NCI-H1048 (cell line): ENCODE measurements around the gene SDC3.

Source experiments
- DNase-seq: peaks from one replicate; lab custom pipeline; 2025; lab: John Stamatoyannopoulos, UW

The SDC3 gene

DNA sequence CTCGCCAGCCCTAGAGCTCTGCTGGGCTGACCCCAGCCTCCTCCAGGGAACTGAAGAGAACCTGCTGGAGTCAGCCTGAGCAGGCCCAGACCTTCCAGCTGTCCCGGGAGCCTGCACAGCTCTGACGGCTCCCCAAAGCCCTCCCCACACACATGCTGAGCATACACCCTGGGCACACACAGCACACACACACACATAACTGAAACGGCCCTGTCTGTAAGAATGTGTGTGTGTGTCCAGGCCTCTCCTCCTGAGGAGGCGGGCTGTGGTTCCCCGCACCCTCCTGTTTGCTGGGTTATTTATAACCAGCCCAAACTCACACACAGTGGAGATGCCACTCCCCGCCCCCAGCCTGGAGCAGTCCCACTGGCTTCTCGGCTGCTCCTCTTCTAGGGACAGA is 20.2 kb downstream of the SDC3 start:
- DNase-seq, result no peak

DNA sequence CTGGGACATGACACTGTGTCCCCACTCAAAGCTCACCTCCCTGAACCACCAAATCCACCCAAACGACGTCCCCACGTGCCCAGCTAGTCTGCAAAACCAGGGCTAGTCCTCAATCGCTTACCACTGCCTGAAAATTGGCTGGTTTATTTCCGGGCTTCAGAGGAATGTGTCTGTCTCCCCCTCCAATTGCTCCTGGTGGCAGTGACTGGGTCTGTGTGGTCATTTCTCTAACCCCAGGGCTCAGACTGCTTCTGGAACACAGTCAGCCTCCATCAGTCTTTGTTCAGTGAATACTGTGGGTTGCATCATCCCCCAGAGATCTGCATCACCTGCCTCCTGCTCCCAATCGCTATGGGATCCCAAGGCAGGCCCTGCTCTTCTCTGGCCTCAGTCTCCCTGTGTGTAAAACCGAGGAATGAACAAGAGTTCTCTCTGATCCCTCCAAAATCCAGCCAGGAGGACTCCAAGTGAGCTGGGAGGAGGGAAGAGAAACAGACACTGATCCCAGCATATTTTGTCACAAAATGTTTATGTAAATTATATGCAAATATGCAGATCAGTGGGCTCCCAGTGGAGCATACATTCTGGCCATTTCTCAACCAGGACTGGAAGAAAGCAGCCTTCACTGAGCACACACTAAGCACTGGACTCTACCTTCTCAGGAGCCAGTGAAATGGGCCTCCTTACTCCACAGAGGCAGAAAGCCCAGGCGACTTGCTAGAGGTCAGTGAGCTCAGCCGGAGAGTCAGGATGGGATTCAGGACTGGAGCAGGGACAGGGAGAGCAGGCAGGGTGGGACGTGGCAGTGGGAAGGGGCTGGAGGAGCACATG is 20.9 kb downstream of the SDC3 start:
- no peak for DNase-seq

DNA sequence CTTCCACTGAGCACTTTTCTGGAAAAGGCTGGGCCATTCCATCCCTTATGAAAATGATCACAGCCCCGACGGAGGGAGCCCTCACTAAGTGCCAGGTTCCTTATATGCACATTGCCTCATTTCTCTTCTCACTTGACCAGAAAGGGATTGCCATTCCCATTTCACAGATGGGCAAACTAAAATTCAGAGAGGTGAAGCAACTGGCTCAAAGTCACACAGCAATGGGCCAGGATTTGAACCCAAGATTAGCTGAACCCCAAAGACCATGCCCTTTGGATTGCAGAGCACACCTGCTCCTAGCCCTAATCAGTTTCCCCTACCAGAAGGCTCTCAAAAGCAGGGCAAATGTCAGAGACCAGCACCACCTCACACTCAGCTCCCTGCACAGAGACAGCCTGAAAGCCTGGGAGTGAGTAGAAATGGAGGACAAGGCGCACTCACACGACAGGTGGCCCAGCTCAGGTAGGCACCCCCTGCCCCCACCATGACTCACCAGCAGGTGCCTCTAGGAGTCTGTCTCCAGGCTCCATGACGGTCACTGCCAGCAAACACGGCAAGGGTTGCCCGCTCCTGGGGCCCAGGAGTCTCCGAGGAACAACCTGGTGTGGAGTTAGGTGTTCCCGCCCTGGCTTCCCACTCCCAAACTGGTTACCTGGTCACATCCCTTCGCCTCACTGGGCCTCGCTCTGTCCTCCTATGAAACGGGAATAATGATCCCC is 21.7 kb downstream of the SDC3 start:
- no peak for DNase-seq

DNA sequence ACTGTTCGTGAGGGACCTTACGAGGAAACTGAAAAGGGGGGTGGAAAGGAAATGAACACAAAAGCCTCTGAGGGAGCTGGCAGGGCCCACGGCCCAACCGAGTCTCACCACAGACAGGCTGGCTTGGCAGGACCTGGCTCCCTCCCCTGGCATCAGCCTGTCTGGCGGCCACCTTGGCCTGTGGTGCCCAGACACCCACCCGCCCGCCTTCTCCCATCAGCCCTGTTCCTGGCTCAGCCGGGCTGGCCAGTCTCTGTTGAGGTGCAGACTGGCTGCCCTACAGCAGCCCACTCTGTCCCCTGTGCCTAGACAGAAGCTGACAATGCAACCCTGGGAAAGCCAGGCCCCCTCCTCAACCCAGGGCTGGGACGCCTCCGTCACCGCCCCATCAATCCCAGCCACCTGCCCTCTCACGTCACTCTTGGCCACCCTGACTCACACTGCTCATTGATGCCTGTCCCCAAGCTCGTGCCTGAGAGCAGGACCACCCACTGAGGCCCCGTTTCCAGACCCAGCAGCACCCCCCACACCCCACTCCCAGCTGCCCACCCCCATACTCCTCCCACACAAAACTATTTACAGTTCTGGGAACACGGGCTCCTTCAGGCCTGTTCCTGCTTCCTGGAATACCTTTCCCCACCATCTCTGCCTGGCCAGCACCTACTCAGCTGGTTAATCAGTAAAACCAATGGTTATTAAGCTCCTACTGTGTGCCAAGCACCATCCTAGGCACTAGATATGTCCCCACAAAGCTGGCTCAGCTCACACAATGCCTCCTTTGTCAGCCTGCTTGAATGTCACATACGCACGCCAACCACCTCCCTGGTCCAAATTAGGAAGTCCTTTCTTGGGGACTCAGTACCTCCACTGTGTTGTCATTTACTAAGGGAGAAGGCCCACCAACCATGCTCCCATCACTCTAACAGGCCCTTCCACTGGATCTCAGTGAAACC is 22.7 kb downstream of the SDC3 start:
- no peak for DNase-seq

DNA sequence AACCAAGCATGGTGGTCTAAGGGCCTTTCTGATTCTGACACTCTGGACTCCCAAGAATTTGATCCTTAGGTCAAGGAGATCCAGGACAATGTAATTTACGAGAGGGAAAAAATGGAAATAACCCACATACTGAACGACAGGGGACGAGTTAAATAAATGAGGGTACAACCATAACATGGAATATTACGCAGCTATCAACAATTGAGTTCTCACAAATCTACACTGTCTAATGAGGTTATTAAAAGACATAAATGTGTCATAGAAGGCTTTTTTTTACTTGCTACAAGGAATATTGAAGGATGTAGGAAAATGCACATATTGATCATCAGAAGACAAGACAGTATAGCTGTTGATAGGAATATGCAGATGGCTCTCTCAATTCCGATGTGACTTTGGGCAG is 23.8 kb downstream of the SDC3 start:
- no peak for DNase-seq

DNA sequence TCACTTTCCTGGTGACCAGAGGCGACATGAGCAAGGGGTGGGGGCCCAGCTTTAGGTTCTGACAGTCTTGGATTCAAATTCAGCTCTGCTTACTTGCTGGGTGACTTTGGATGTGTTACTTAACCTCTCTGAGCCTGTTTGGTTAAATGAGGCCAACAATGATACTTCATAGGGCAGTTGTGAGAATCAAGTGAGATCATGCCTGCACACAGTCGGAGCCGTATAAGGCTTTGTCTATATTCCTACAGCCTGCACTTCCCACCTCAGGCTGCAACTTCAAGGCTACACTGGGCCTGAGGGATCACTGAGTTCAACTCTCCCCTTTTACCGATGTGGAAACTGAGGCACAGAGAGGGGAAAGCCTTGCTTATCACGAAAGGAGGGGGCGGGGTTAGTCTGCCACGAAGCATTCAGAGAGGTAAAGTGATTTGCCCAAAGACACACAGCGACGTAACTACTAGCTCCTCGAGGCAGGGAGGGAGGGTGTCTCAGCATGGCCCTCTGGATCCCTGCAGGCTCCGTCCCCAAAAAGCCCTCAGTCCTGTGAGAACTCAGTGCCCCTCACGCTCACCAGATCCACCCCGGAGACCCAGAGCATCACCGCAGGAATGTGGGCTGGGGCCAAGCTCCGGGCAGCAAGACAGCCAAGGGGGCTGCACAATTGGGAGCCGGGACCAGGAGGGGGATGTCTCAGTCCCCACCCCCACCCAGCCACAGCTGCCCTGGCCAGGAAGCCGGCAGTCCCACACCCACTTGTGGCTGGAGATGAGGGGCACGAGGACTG is 25.0 kb downstream of the SDC3 start:
- no peak for DNase-seq

DNA sequence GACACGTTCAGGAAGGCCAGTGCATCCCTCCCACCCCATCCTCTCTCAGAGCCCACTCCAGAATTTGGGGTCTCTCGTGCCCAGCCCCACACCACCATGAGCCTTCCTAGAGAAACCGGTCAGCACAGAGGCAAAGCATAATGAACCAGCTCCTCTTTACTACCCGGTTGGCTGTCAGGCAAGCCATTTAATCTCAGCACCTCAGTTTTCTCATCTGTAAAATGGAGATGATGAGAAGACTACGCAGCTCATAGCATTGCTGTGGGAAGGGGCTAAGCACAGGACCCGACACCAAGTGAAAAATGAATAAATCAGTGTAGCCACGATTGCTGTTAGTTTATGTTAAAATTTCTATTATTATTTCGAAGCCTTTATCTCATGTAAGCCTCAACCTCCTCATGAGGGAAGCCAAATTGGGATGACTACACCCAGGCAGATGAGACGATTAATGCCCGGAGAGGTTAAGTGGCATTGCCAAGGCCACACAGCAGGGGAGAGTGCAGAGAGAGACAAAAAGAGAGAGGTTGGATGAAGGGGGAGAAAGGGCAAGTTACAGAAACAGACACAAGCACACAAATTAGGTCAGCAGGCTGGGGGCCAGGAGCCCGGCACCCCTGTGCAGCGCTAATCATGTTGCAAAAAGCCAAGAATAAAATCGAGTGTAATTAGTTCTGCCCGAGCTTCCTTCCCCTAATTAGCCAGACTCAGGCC is 25.7 kb downstream of the SDC3 start:
- no peak for DNase-seq

DNA sequence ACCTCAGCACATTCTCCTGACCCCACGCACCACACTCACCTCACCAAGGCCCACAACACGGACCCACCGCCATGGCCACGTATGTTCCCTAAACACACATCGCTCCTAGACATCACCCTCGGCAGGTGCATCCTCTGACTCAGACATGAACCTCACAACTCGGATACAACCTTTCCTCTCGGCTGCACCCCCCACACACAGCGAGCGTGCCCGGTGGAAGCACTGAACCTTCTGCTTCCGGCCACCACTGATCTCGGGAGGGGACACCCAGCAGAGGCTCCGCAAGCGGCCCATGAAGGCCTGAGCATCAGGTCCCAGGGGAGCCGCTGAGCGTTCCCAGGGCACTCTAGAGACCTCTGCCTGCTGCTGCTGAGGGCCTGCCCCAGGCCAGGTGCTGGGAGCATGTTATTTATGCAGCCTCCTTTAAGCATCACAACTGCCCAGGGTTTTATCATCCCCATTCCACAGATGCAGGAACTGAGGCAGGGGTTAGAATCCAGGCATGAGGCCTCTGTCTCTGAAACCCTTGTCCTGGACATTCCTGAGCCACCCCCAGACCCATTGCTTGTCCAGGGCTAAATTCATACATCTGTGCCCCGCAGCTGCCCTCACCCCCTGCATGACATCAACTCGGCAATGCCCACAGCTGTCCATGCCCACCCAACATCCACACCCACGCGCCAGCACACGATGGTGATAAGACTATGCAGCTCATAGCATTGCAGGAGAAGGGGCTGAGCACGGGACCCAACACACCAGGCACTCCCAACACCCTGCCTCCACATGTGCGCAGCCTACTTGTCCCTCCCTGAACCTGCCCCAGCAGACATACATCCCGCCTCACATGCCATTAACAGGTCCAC is 27.0 kb downstream of the SDC3 start:
- no peak for DNase-seq

DNA sequence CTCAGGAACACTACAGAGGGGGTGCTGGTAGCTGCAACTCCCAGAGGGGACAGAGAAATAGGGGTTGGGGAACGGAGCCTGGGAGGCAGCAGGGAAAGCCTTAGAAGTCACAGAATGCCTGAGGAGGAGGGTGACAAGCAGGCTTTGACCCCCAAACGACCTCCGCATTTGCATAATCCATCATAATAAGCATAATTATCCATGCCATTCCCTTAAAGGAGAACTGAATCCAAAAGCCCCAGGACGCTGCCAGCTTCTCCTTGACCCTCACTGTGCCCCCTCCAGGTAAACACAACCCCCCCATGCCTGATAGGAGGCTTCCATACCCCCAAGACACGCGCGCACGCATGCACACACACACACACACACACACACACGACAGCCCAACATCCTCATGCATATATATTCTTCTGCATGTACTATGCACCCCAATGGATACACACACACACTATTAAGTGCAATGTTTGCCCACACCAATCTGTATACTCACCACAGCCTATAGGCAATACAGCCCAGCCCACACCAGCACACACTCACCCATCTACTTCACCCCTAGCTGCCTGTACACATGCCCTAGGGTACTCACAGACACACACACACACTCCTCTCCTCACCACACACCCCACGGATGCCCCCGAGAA is 27.8 kb downstream of the SDC3 start:
- DNase-seq, result no peak

DNA sequence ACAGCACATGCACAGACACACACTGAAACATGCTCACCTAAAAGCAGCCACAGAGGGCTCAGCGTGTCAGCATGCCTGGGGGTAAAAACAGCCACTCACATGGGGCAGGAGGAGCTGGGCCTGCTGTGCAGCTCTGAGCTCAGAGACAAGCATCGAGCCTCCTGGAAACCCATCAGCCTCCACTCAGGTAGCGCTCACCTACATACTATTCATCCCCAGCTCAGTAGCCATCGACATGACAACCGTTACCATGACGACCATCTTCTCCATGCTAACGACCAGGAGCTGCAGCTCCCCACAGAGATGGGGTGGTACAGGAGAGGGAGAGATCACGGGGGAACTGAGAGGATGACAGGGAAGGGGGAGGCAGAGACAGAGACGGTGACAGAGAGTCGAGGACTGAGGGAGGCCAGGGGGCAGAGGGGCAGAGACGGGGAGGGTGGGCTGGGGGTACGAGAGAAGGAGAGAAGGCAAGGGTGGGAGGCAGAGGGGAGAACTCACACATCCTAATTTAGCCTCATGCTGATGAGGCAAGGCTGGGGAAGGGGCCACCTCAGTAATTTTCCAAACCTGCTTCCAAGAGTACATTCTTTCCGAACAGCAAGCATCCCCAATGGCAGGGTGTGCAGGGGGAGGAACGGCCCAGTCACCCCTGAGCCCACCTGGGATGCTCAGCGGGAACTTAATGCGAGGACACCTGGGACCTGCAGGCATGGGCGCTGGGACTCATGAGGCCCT is 28.4 kb downstream of the SDC3 start:
- no peak for DNase-seq

DNA sequence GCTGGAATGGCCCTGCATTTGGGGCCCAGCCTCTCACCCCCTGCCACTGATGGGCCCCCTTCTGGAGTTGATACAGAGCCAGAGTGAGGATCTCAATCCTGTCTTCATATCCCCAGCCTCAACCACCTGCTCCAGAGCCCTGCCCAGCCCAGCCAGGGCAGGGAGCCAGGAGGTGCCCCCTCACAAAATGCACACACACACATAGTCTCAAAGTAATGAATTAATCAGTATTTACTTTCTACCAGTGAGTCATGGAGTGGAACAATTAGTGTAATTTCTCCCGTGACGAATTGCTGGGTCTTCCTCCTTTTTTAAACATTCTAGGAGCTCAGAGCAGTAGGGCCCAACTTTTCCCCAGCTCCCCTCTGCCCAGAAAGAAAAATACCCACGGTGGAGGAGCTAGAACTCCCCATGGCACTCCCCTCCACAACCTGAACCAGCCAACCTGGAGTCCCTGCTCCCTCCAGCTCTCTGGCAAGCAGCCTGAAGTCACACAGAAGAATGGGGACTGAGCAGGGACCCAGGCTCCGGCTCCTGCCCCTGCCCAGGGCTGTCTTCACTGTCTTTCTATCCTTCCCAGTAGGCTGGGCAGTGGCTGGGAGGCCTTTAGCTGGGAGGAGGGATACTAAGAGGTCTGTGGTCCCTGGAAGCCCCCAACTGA is 29.3 kb downstream of the SDC3 start:
- DNase-seq, result no peak

DNA sequence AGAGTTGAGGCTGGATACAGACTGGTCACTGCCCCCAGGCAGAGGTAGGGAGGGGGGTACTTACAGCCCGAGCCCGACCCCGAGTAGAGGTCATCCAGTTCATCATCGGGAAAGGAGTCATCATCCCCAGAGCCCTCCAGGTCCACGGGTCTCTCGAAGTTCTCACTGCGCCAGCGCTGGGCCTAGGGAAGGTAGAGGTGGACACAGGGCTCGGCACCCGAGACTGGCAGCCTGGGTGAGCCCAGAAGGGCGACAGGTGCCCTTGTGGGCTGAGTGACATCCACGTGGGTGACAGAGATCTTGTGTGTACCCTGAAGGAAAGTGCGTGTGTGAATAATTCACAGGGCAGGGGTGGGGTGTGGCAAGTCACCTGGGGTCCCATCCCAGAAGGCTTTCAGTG is 30.0 kb downstream of the SDC3 start:
- no peak for DNase-seq

DNA sequence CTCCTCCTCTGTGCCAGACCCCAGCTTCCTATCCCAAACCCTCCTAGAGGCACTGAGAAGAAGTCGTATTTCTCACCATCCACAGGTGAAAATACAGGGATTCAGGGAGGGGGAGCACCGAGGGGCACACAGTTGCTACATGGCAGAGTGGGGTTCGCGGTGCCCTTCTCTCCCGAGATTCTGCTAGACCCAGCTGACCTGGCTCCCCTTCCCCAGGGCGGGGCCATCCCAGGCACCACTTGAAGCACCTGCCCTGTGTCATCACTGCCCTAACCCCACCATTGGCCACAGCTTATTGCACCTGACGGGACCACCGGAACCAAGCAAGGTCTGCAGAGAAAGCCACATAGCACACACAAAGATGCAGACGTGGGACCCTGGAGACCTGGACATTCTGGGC is 30.5 kb downstream of the SDC3 start:
- DNase-seq, result no peak

DNA sequence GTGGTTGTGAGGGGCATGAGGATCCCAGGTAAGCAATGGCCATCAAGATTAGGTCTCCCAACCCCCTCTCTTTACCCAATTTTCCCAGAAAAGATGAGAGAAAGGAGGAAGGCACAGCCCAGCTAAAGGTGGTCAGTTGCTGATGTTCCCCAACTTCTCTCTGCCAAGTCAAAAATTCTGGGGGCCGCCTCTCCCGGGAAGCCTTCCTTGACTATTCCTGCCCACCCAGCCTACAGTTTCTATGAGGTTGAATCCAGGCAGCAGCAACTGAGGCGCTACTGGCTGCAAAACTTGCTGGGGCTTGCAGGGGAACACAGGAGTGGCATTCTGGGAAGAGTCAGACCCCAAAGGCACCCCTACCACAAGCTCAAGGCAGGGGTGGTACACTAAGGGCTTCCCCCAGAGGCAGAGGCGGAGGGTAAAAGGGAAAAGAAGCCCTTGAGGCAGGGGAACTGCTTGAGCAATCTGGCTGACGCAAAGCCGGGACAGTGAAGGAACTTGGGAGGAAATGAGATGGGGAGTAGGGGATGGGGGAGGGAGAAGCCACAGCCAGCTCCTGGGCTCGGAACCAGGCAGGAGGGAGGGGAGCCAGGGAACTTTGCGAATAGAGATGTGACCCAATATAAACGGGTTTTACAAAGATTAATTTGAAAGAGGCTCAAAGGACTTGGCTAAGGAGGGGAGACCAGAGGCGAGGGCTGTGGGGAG is 31.2 kb downstream of the SDC3 start:
- DNase-seq, result no peak

DNA sequence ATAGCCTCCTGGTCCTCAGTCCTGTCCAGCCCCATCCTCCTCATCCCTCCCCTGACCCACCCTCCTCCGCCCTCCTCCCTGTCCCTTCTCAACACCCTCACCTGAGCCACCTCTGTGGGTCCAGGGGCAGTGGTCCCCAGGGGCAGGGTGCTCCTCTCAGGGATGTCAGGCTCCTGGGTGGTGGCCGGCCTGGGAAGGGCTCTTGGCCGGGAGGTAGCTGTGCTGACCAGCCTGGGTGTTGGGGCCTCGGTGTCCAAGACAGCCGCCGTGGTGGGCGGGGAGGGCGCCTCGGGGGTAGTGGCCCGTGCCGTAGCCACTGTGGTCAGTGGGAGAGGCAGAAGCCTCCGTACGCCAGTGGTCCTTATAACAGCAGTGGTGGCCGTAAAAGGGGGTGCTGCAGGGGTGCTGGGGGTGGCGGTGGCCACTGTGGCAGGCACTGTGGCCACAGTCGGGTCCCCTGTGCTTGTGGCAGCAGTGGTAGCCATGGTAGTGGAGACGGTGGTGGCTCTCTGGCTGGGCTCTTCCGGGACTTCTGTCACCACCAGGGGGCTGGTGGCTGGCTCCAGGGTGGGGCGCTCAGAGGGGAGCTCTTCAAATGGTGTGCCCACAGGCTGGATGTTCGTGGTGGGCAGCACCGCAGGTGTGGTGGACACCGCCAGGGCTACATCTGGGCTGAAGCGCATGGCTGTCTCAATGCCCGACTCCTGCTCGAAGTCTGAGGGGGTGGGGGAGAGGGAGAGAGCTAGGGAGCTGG is 31.9 kb downstream of the SDC3 start:
- DNase-seq, result no peak

DNA sequence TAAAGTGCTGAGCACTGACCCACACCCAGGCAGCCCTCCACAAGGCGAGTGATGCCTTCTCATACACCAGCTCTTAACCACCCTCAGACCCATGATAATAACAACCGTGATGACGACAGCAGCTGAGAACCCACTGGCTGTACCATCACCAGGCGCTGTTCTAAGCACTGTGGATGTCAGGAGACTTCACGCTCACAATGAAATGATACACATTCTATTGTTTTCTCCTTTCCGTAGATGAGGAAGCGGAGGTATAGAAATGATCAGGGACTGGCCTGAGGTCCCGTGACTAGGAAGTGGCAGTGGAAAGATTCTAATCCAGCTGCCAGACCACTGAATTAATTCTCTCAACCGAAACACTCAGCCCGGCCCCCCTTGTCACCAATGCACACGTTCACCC is 32.6 kb downstream of the SDC3 start:
- DNase-seq, result no peak

DNA sequence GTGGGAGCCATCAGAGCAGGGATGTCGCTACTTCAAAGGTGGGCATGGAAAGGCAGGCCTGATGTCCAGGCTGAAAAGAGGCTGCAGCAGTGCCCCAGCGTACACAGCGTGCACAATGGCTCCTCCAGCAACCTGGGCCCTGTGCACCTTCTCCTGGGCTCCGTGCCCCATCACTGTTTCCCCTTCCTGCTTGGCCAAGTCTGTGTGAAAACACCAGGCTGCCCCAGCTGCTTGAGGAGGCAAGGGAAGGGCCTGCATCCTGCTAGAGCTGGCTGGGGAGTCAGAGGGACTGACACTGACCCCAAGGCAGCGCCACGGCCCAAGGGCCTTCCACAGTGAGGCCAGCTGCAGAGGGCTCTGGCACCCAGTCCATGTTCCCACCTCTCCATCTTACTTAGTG is 33.4 kb downstream of the SDC3 start:
- DNase-seq, result no peak
